ENCODE measurements around the gene FBXW9. TPM values are rescaled to one million over a fixed set of nuclear protein-coding genes. Genes with fewer than 3 reads are reported as not detected.
"Not testable (repeated sequence)": the region's sequence is repeated elsewhere in the genome, so short reads cannot be mapped to it uniquely, and the experiment has no call there.

The FBXW9 gene
- total RNA-seq, result 1 to 10 TPM; 3.5 to 6.9 TPM

- peaks cover 0 to 4% of the 10 kb centered on the region in 2 donors for H3K36me3 Mint-ChIP-seq (ENCODE audit: insufficient read depth in 2 of 2)
- DNase-seq (peak; percentile 96 to 97), ATAC-seq (replicated peaks in 1 of 2) (peak; percentile 94 to 95)
- no peaks in the 10 kb centered on the region for H3K9me3 Mint-ChIP-seq
- H3K27ac Mint-ChIP-seq, result peak within 1 kb of the TSS; percentile 97
- H3K4me1 Mint-ChIP-seq (ENCODE audit: low read depth), result peaks cover 11% of the 10 kb centered on the region
- peak within 1 kb of the TSS; percentile 87 to 97 for H3K4me3 Mint-ChIP-seq
- H3K27me3 Mint-ChIP-seq (ENCODE audit: low read depth), result no peaks in the 10 kb centered on the region
Observed at GRCh38 chr19:12696366-12697335, at the start of gene FBXW9. Gene FBXW9 (minus strand): TSS chr19:12696631. CDS start chr19:12696581, 50 bp downstream.

GRCh38 chr19:12745166-12745897 lies 48.9 kb upstream of the FBXW9 start:
- H3K4me3 Mint-ChIP-seq, result no peak overlapping the region
- H3K4me1 Mint-ChIP-seq (ENCODE audit: low read depth), result peaks cover 5% of the 10 kb centered on the region
- ATAC-seq (replicated peaks in 1 of 2) (no peak), DNase-seq (no peak)
- peaks cover 11 to 20% of the 10 kb centered on the region in 2 donors for H3K36me3 Mint-ChIP-seq (ENCODE audit: insufficient read depth in 2 of 2)
- H3K27ac Mint-ChIP-seq, result no peak overlapping the region
- peaks cover 9% of the 10 kb centered on the region for H3K27me3 Mint-ChIP-seq (ENCODE audit: low read depth)
- peaks cover 4% of the 10 kb centered on the region in 2 donors for H3K9me3 Mint-ChIP-seq

- no peak for DNase-seq
- H3K27ac Mint-ChIP-seq, result peak overlapping the region; percentile 94
- no peak for ATAC-seq (replicated peaks in 1 of 2)
- peaks cover 39% of the 10 kb centered on the region for H3K4me1 Mint-ChIP-seq (ENCODE audit: low read depth)
- H3K9me3 Mint-ChIP-seq, result no peaks in the 10 kb centered on the region
- H3K27me3 Mint-ChIP-seq (ENCODE audit: low read depth), result no peaks in the 10 kb centered on the region
- peaks cover 7 to 10% of the 10 kb centered on the region in 2 donors for H3K36me3 Mint-ChIP-seq (ENCODE audit: insufficient read depth in 2 of 2)
- peak overlapping the region; percentile 77 to 100 for H3K4me3 Mint-ChIP-seq
Observed at GRCh38 chr19:12737835-12738351, 41.5 kb upstream of the FBXW9 start.

GRCh38 chr19:12736995-12737834 lies 40.8 kb upstream of the FBXW9 start, which contains the start of gene GET3:
Gene GET3 (plus strand): TSS chr19:12737497. CDS start chr19:12737506, 9 bp downstream.
- Mint-ChIP-seq H3K4me1 (ENCODE audit: low read depth) (peaks cover 45% of the 10 kb centered on the region), H3K4me3 (peak within 1 kb of the TSS; percentile 77 to 100), H3K27me3 (ENCODE audit: low read depth) (no peaks in the 10 kb centered on the region), H3K27ac (peak within 1 kb of the TSS; percentile 94), H3K9me3 (no peaks in the 10 kb centered on the region), H3K36me3 (ENCODE audit: insufficient read depth in 2 of 2) (peaks cover 7 to 11% of the 10 kb centered on the region in 2 donors)
- peak; percentile 82 to 85 for DNase-seq
- ATAC-seq (replicated peaks in 1 of 2), result peak; percentile 87 to 88

GRCh38 chr19:12733369-12734214 lies 37.2 kb upstream of the FBXW9 start:
- peak overlapping the region; percentile 94 to 95 for H3K4me3 Mint-ChIP-seq
- H3K27me3 Mint-ChIP-seq (ENCODE audit: low read depth), result no peaks in the 10 kb centered on the region
- peak; percentile 59 to 68 for DNase-seq
- peak overlapping the region; percentile 84 for H3K27ac Mint-ChIP-seq
- peaks cover 11 to 20% of the 10 kb centered on the region in 2 donors for H3K36me3 Mint-ChIP-seq (ENCODE audit: insufficient read depth in 2 of 2)
- H3K4me1 Mint-ChIP-seq (ENCODE audit: low read depth), result peaks cover 52% of the 10 kb centered on the region
- H3K9me3 Mint-ChIP-seq, result no peaks in the 10 kb centered on the region
- ATAC-seq (replicated peaks in 1 of 2), result no peak

GRCh38 chr19:12731337-12731736 lies 34.9 kb upstream of the FBXW9 start:
- Mint-ChIP-seq H3K9me3 (no peaks in the 10 kb centered on the region), H3K4me1 (ENCODE audit: low read depth) (peaks cover 29% of the 10 kb centered on the region), H3K36me3 (ENCODE audit: insufficient read depth in 2 of 2) (peaks cover 11 to 30% of the 10 kb centered on the region in 2 donors), H3K27ac (no peak overlapping the region), H3K27me3 (ENCODE audit: low read depth) (no peaks in the 10 kb centered on the region), H3K4me3 (no peak overlapping the region)
- no peak for ATAC-seq (replicated peaks in 1 of 2)
- DNase-seq, result no peak

DNA sequence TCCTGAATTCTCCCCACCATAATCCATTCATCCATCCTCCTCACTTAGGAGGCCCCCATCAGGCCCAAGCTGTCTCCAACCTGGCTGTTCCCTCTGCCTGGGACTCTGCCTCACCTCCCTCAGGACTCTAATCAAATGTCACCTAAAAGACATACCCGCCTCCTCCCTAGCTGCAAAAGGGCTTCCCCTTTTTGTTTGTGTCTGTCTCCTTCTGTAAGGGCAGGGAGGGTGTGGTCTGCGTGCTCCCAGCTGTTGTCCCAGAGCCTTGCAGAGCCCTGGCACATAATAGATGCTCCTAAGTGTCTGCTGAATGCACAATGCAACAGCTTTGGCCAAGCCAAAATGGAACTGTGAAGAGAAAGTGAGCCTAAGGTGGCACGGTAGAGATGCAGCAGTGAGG lies 33.6 kb upstream of the FBXW9 start:
- H3K9me3 Mint-ChIP-seq, result no peaks in the 10 kb centered on the region
- H3K27me3 Mint-ChIP-seq (ENCODE audit: low read depth), result no peaks in the 10 kb centered on the region
- ATAC-seq (replicated peaks in 1 of 2) (no peak), DNase-seq (no peak)
- no peak overlapping the region for H3K27ac Mint-ChIP-seq
- H3K4me3 Mint-ChIP-seq, result no peak overlapping the region
- peaks cover 11 to 30% of the 10 kb centered on the region in 2 donors for H3K36me3 Mint-ChIP-seq (ENCODE audit: insufficient read depth in 2 of 2)
- peaks cover 25% of the 10 kb centered on the region for H3K4me1 Mint-ChIP-seq (ENCODE audit: low read depth)

- DNase-seq (no peak), ATAC-seq (replicated peaks in 1 of 2) (no peak)
- Mint-ChIP-seq H3K4me1 (ENCODE audit: low read depth) (peaks cover 28% of the 10 kb centered on the region), H3K36me3 (ENCODE audit: insufficient read depth in 2 of 2) (peaks cover 8 to 22% of the 10 kb centered on the region in 2 donors), H3K27me3 (ENCODE audit: low read depth) (no peaks in the 10 kb centered on the region), H3K27ac (no peak overlapping the region), H3K9me3 (no peaks in the 10 kb centered on the region), H3K4me3 (no peak overlapping the region)
Observed at GRCh38 chr19:12727745-12728433, 31.5 kb upstream of the FBXW9 start.

DNA sequence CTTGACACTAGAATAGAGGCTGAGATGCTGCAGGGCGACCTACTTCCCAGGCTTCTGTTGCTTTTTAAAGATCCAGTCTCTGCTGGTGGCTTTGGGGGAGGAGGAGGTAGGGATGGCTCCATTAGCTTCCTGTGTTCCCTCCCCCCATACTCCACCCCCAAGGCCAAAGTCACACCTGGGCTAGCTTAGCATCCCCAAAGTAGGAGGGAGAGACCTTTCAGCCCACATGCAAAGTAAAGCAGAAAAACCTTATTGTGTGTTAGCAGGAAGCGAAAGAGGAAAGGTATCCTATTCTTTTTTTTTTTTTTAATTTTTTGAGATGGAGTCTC lies 30.5 kb upstream of the FBXW9 start:
- ATAC-seq (replicated peaks in 1 of 2) (no peak), DNase-seq (no peak)
- Mint-ChIP-seq H3K27ac (no peak overlapping the region), H3K36me3 (ENCODE audit: insufficient read depth in 2 of 2) (peaks cover 9 to 19% of the 10 kb centered on the region in 2 donors), H3K4me3 (no peak overlapping the region), H3K9me3 (no peaks in the 10 kb centered on the region), H3K4me1 (ENCODE audit: low read depth) (peaks cover 23% of the 10 kb centered on the region), H3K27me3 (ENCODE audit: low read depth) (no peaks in the 10 kb centered on the region)

DNA sequence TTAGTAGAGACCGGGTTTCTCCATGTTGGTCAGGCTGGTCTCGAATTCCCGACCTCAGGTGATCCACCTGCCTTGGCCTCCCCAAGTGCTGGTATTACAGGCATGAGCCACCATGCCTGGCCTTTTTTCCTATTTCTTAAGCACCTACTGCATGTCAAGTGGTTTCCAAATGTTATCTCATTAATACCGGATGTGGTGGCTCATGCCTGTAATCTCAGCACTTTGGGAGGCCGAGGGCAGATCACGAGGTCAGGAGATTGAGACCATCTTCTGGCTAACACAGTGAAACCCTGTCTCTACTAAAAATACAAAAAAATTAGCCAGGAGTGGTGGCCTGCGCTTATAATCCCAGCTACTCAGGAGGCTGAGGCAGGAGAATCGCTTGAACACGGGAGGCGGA lies 29.2 kb upstream of the FBXW9 start:
- Mint-ChIP-seq H3K4me1 (ENCODE audit: low read depth) (peaks cover 28% of the 10 kb centered on the region), H3K36me3 (ENCODE audit: insufficient read depth in 2 of 2) (peaks cover 13 to 28% of the 10 kb centered on the region in 2 donors), H3K4me3 (peak overlapping the region in 1 of 2 donors; percentile 10)
- not testable (repeated sequence) for DNase-seq; ATAC-seq (replicated peaks in 1 of 2); H3K27me3 Mint-ChIP-seq (ENCODE audit: low read depth); H3K27ac Mint-ChIP-seq; H3K9me3 Mint-ChIP-seq

DNA sequence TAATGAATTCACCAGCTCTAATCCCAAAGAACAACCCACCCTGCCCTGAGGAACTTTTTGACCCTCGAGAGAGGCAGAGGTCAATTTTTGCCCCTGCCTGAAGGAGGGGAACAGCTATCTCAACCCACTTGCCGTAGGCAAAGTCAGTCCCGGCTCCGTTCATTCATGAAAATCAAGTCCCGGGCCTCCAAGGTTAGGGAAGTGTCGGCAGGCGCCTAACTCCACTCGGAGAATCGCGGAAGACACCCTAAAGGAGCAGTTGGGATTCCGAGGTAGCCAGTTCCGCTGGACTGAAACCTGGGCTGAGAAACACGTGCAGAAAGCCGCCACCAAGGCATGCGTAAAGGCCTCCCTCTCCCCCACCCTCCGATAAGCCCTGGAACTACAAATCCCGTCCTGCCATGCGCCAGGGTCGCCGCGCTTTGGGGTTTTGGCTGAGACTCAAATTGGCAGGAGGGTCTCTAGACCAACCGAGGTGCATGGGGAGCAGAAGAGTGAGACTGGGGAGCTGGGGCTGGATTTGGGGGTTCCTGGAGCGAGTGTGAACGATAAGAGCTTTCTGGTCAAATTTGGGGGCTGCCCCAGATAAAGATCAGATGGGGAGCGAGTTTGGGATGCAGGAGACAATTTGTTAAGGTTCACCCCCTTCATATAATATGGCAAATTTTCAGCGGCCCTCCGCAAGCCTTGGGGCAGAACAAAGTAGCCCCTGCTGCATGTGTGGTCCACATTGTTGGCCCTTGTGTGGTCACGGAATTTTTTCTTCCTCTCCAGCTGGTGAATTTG lies 27.4 kb upstream of the FBXW9 start, which contains the start of gene TNPO2:
Gene TNPO2 (minus strand): TSS at position 292 of the 786 bp plus-strand sequence. CDS start 2,955 bp downstream, outside the sequence.
- Mint-ChIP-seq H3K4me3 (peak within 1 kb of the TSS; percentile 94 to 99), H3K27me3 (ENCODE audit: low read depth) (no peaks in the 10 kb centered on the region), H3K9me3 (no peaks in the 10 kb centered on the region), H3K4me1 (ENCODE audit: low read depth) (peaks cover 38% of the 10 kb centered on the region), H3K27ac (peak within 1 kb of the TSS; percentile 75), H3K36me3 (ENCODE audit: insufficient read depth in 2 of 2) (peaks cover 8 to 24% of the 10 kb centered on the region in 2 donors)
- ATAC-seq (replicated peaks in 1 of 2), result peak; percentile 49 to 59
- DNase-seq, result peak; percentile 72 to 78

Measured in activated T-cell treated with anti-CD3 and anti-CD28 coated beads, Interleukin-2, amount 50 U/mL, for 72 hours (primary cell).